Lower leg skin (tissue), 4 donors: ENCODE results near the gene NDUFAF3. TPM values are rescaled to one million over a fixed set of nuclear protein-coding genes. Genes with fewer than 3 reads are reported as not detected.
A peak's percentile ranks its signal among the peaks of the same experiment; 100 is the strongest.

Experiments used
- DNase-seq, 2 donors: peaks; one replicate each; pipeline ENCODE4 v3.0.0-alpha.2; 2019; ENCODE audit warnings: low spot score in 2 of 2
- H3K4me3 ChIP-seq: fragments of 200-600 bp; sonication (generic); 2 replicates; pipeline ENCODE4 v1.5.1; 2017; ENCODE audit warnings: mild to moderate bottlenecking, low read depth; ENCODE audit not compliant: poor library complexity, severe bottlenecking
- POLR2A ChIP-seq, 2 donors: fragments of 450-650 bp; IDR thresholded peaks; one replicate each; pipeline ENCODE4 v1.6.1; 2016 to 2017; ENCODE audit warnings: antibody characterized with exemption in 2 of 2, mild to moderate bottlenecking in 1 of 2, moderate library complexity in 1 of 2
- WGBS, 2 donors: methylation state at CpG; one replicate each; pipeline ENCODE4 v1.1.5; 2018; 5-methylcytosine and 5-hydroxymethylcytosine counted together
- intact Hi-C: fragments of 100-400 bp; cut with DNase I; formaldehyde crosslinking; loops from one replicate; pipeline ENCODE4 v1.15.0; 2023; ENCODE audit warnings: low total_unique reads
- total RNA-seq, 4 donors: library from RNA; depleted of rRNA; stranded (reverse); fragments of >200 nt; gene quantifications; one replicate each; pipeline ENCODE4 v1.1.0, GENCODE V29; 2016
- TF ChIP-seq, protein P1 (sequence below), 3 donors: fragments of 450-650 bp; IDR thresholded peaks; one replicate each; pipeline ENCODE4 v1.5.1; 2016; ENCODE audit warnings: antibody characterized with exemption in 3 of 3, mild to moderate bottlenecking in 3 of 3, moderate library complexity in 2 of 3

NDUFAF3 gene, protein sequence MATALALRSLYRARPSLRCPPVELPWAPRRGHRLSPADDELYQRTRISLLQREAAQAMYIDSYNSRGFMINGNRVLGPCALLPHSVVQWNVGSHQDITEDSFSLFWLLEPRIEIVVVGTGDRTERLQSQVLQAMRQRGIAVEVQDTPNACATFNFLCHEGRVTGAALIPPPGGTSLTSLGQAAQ
- total RNA-seq, result 10 to 100 TPM; 24.2 to 85.9 (median 65.0) TPM

DNA sequence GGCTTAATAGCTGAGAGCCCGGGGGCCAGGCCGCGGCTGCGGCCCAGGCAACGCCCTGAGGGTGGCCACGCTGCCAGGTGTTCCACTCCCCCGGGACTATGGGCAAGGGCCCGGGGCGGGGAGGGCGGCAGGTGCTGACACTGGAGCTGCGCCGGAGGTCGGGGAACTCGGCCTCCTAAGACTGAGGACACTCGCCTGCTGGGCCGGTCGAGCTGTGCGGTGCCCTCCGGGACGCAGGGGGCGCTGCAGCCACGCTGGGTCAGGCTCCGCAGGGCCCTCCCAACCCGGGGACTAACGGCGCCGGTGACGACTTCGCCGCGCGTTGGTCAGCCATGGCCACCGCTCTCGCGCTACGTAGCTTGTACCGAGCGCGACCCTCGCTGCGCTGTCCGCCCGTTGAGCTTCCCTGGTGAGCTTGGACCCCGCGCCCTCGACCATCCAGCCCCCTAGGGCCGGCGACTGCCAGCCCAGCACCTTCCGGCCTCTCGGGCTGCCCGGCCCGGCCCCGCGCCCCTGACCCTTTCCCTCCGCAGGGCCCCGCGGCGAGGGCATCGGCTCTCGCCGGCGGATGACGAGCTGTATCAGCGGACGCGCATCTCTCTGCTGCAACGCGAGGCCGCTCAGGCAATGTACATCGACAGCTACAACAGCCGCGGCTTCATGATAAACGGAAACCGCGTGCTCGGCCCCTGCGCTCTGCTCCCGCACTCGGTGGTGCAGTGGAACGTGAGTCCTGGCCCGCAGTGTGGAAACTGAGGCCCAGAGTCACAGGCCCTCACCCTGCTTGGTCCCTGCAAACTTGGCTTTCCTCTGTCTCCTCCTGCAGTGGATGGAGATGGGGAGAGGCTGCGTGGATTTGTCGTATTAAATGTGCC lies at the start of gene NDUFAF3:
Gene NDUFAF3, plus strand, starts transcription at position 309 of the 875 bp plus-strand sequence. Its CDS starts 24 bp downstream, at position 333.
- TF ChIP-seq, protein P1, sequence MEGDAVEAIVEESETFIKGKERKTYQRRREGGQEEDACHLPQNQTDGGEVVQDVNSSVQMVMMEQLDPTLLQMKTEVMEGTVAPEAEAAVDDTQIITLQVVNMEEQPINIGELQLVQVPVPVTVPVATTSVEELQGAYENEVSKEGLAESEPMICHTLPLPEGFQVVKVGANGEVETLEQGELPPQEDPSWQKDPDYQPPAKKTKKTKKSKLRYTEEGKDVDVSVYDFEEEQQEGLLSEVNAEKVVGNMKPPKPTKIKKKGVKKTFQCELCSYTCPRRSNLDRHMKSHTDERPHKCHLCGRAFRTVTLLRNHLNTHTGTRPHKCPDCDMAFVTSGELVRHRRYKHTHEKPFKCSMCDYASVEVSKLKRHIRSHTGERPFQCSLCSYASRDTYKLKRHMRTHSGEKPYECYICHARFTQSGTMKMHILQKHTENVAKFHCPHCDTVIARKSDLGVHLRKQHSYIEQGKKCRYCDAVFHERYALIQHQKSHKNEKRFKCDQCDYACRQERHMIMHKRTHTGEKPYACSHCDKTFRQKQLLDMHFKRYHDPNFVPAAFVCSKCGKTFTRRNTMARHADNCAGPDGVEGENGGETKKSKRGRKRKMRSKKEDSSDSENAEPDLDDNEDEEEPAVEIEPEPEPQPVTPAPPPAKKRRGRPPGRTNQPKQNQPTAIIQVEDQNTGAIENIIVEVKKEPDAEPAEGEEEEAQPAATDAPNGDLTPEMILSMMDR (IDR thresholded peaks at IDR 0.05), result peak in 1 of 3 donors; percentile 87
- peak in 1 of 2 donors; percentile 81 for TF ChIP-seq POLR2A (IDR thresholded peaks at IDR 0.05)
- H3K4me3 ChIP-seq, result peak within 1 kb of the TSS; percentile 87
- 0 to 1% methylated on average over 3 to 32 of the region's 83 CpGs for WGBS, 2 donors
- DNase-seq, result peak; percentile 89 to 98
- intact Hi-C loops, result no loop called here

- WGBS, 2 donors, result 83 to 87% methylated on average over 10 of the region's 10 CpGs
- intact Hi-C loops, result no loop called here
- H3K4me3 ChIP-seq, result no peak overlapping the region
- TF ChIP-seq POLR2A (IDR thresholded peaks at IDR 0.05), result no peak
- TF ChIP-seq, protein P1 (IDR thresholded peaks at IDR 0.05), result no peak
- DNase-seq, result peak in 1 of 2 donors; percentile 42
Measured at GRCh38 chr3:48974076-48974864, 47.7 kb upstream of the NDUFAF3 start.

GRCh38 chr3:48979451-48979850 lies 42.5 kb upstream of the NDUFAF3 start:
- WGBS, 2 donors, result 86 to 88% methylated on average over 3 of the region's 3 CpGs
- no peak for TF ChIP-seq POLR2A (IDR thresholded peaks at IDR 0.05)
- TF ChIP-seq, protein P1 (IDR thresholded peaks at IDR 0.05), result no peak
- no peak for DNase-seq
- intact Hi-C loops, result no loop called here
- H3K4me3 ChIP-seq, result no peak overlapping the region

GRCh38 chr3:48980295-48980694 lies 41.6 kb upstream of the NDUFAF3 start:
- H3K4me3 ChIP-seq, result no peak overlapping the region
- intact Hi-C loops, result loop anchor here (10.0 kb wide), 2 partner anchors 185 to 475 kb away; partner anchors contain the start of gene CCDC71
- TF ChIP-seq, protein P1 (IDR thresholded peaks at IDR 0.05), result no peak
- no peak for TF ChIP-seq POLR2A (IDR thresholded peaks at IDR 0.05)
- no peak for DNase-seq
- 89 to 93% methylated on average over 4 of the region's 4 CpGs for WGBS, 2 donors

GRCh38 chr3:48982016-48982415 lies 39.9 kb upstream of the NDUFAF3 start:
- intact Hi-C loops, result loop anchor here (10.0 kb wide), 2 partner anchors 183 to 473 kb away; partner anchors contain the start of gene CCDC71
- TF ChIP-seq, protein P1 (IDR thresholded peaks at IDR 0.05), result no peak
- TF ChIP-seq POLR2A (IDR thresholded peaks at IDR 0.05), result no peak
- H3K4me3 ChIP-seq, result no peak overlapping the region
- no peak for DNase-seq
